ENCODE results near the gene SUDS3. TPM values are rescaled to one million over a fixed set of nuclear protein-coding genes. Genes with fewer than 3 reads are reported as not detected.

The SUDS3 gene
- total RNA-seq, 1 experiment from 2014 or later: 62.8 TPM

GRCh38 chr12:118391424-118391823 is 15.1 kb downstream of the SUDS3 start:
- Histone ChIP-seq H3K36me3 (ENCODE audit: low read depth, low read length) (peaks cover 54% of the 10 kb centered on the region), H3K9me2 (replicated peaks; ENCODE audit: low read length) (no peaks in the 10 kb centered on the region), H3K4me1 (ENCODE audit: insufficient read depth, low read length) (no peaks in the 10 kb centered on the region), H4K20me1 (ENCODE audit: low read length) (no peaks in the 10 kb centered on the region), H3K4me2 (ENCODE audit: low read length) (no peak overlapping the region), H3F3A (ENCODE audit: low read length, unreplicated experiment) (no peaks in the 10 kb centered on the region), H3K27me3 (ENCODE audit: low read length) (no peaks in the 10 kb centered on the region), H3K4me3 (ENCODE audit: low read length) (no peak overlapping the region), H2AFZ (ENCODE audit: low read length) (no peak overlapping the region), H3K9ac (ENCODE audit: low read length) (no peak overlapping the region), H3K27ac (ENCODE audit: low read length) (no peak overlapping the region), H3K9me3 (ENCODE audit: low read length) (no peaks in the 10 kb centered on the region), H3K79me2 (ENCODE audit: low read length) (no peaks in the 10 kb centered on the region)
- intact Hi-C loops (cut with micrococcal nuclease): no loop called here
- ChIA-PET POLR2A (ENCODE audit: unreplicated experiment) (no interaction called here), CTCF (no interaction called here)
- no TSS peak for BruUV-seq (replicated peaks)
- TF ChIP-seq, protein P1, sequence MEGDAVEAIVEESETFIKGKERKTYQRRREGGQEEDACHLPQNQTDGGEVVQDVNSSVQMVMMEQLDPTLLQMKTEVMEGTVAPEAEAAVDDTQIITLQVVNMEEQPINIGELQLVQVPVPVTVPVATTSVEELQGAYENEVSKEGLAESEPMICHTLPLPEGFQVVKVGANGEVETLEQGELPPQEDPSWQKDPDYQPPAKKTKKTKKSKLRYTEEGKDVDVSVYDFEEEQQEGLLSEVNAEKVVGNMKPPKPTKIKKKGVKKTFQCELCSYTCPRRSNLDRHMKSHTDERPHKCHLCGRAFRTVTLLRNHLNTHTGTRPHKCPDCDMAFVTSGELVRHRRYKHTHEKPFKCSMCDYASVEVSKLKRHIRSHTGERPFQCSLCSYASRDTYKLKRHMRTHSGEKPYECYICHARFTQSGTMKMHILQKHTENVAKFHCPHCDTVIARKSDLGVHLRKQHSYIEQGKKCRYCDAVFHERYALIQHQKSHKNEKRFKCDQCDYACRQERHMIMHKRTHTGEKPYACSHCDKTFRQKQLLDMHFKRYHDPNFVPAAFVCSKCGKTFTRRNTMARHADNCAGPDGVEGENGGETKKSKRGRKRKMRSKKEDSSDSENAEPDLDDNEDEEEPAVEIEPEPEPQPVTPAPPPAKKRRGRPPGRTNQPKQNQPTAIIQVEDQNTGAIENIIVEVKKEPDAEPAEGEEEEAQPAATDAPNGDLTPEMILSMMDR (conservative IDR thresholded peaks at IDR 0.05; ENCODE audit: low read depth, low read length): no peak
- TF ChIP-seq EZH2 (IDR thresholded peaks at IDR 0.05; ENCODE audit: low read length, unreplicated experiment): no peak
- no peak for TF ChIP-seq EZH2phosphoT487 (IDR thresholded peaks at IDR 0.05; ENCODE audit: borderline replicate concordance, low read length)
- no peak for DNase-seq
- ATAC-seq: no peak

GRCh38 chr12:118391836-118392235 is 15.5 kb downstream of the SUDS3 start:
- Histone ChIP-seq H3K79me2 (ENCODE audit: low read length) (no peaks in the 10 kb centered on the region), H3K4me1 (ENCODE audit: insufficient read depth, low read length) (no peaks in the 10 kb centered on the region), H3K27me3 (ENCODE audit: low read length) (no peaks in the 10 kb centered on the region), H3K9me3 (ENCODE audit: low read length) (no peaks in the 10 kb centered on the region), H2AFZ (ENCODE audit: low read length) (no peak overlapping the region), H3K9me2 (replicated peaks; ENCODE audit: low read length) (no peaks in the 10 kb centered on the region), H3K4me2 (ENCODE audit: low read length) (no peak overlapping the region), H3K27ac (ENCODE audit: low read length) (no peak overlapping the region), H3F3A (ENCODE audit: low read length, unreplicated experiment) (no peaks in the 10 kb centered on the region), H3K36me3 (ENCODE audit: low read depth, low read length) (peaks cover 54% of the 10 kb centered on the region), H4K20me1 (ENCODE audit: low read length) (no peaks in the 10 kb centered on the region), H3K4me3 (ENCODE audit: low read length) (no peak overlapping the region), H3K9ac (ENCODE audit: low read length) (no peak overlapping the region)
- ATAC-seq (no peak), DNase-seq (no peak)
- POLR2A ChIA-PET (ENCODE audit: unreplicated experiment): no interaction called here
- CTCF ChIA-PET: no interaction called here
- intact Hi-C loops (cut with micrococcal nuclease): no loop called here
- no TSS peak for BruUV-seq (replicated peaks)
- no peak for TF ChIP-seq EZH2 (IDR thresholded peaks at IDR 0.05; ENCODE audit: low read length, unreplicated experiment)
- no peak for TF ChIP-seq EZH2phosphoT487 (IDR thresholded peaks at IDR 0.05; ENCODE audit: borderline replicate concordance, low read length)
- TF ChIP-seq, protein P1 (conservative IDR thresholded peaks at IDR 0.05; ENCODE audit: low read depth, low read length): no peak

- ChIA-PET CTCF (no interaction called here), POLR2A (ENCODE audit: unreplicated experiment) (no interaction called here)
- intact Hi-C loops (cut with micrococcal nuclease): no loop called here
- H3K4me2 ChIP-seq (ENCODE audit: low read length): no peak overlapping the region
- no TSS peak for BruUV-seq (replicated peaks)
- no peak overlapping the region for H2AFZ ChIP-seq (ENCODE audit: low read length)
- no peak overlapping the region for H3K27ac ChIP-seq (ENCODE audit: low read length)
- no peak overlapping the region for H3K9ac ChIP-seq (ENCODE audit: low read length)
- H3K9me2 ChIP-seq (replicated peaks; ENCODE audit: low read length): no peaks in the 10 kb centered on the region
- no peaks in the 10 kb centered on the region for H3F3A ChIP-seq (ENCODE audit: low read length, unreplicated experiment)
- no peak overlapping the region for H3K4me3 ChIP-seq (ENCODE audit: low read length)
- no peaks in the 10 kb centered on the region for H3K27me3 ChIP-seq (ENCODE audit: low read length)
- no peak for TF ChIP-seq EZH2 (IDR thresholded peaks at IDR 0.05; ENCODE audit: low read length, unreplicated experiment)
- TF ChIP-seq, protein P1 (conservative IDR thresholded peaks at IDR 0.05; ENCODE audit: low read depth, low read length): no peak
- TF ChIP-seq EZH2phosphoT487 (IDR thresholded peaks at IDR 0.05; ENCODE audit: borderline replicate concordance, low read length): no peak
- H3K9me3 ChIP-seq (ENCODE audit: low read length): no peaks in the 10 kb centered on the region
- H4K20me1 ChIP-seq (ENCODE audit: low read length): no peaks in the 10 kb centered on the region
- no peaks in the 10 kb centered on the region for H3K4me1 ChIP-seq (ENCODE audit: insufficient read depth, low read length)
- no peak for DNase-seq
- peaks cover 44% of the 10 kb centered on the region for H3K36me3 ChIP-seq (ENCODE audit: low read depth, low read length)
- H3K79me2 ChIP-seq (ENCODE audit: low read length): no peaks in the 10 kb centered on the region
- no peak for ATAC-seq
Observed at GRCh38 chr12:118397708-118398440, 21.5 kb downstream of the SUDS3 start.
